Stimulated activated CD8-positive, alpha-beta memory T cell treated with anti-CD3 and anti-CD28 coated beads, Interleukin-15, amount 100 ng/mL, for 4 hours (primary cell): ENCODE results near the gene TICAM2.

Experiments used
- DNase-seq, 2 donors: peaks; one replicate each; pipeline ENCODE4 v3.0.0-alpha.2; 2020; ENCODE audit warnings: low read depth in 2 of 2

Gene TICAM2

GRCh38 chr5:115568668-115569067 is 33.6 kb downstream of the TICAM2 start:
- DNase-seq = no peak

GRCh38 chr5:115565233-115565632 is 37.0 kb downstream of the TICAM2 start:
- DNase-seq = no peak

GRCh38 chr5:115561176-115561575 is 41.1 kb downstream of the TICAM2 start:
- no peak for DNase-seq

- DNase-seq = no peak
Observed at GRCh38 chr5:115559524-115559923, 42.8 kb downstream of the TICAM2 start.

- DNase-seq = no peak
Observed at GRCh38 chr5:115558388-115558956, 43.8 kb downstream of the TICAM2 start.

- DNase-seq = no peak
Observed at GRCh38 chr5:115557667-115558387, 44.5 kb downstream of the TICAM2 start.

DNA sequence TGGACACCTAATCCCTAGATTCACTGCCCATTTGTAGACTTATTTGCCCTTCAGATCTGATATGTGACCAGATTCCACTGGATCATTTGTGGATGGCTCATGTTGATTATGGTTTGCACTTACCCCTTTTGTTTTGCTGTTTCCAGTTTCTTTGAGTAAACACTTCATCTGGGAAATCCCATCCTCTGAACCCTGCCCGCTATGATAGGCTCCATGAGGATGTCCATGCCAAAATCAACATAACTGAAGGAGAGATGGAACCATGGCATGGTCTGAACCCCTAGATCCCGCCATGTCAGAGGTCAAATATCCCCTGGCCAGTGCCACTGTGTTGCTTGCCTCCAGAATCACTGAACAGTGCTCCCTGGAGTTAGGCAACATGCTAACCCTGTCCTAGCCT is 46.0 kb downstream of the TICAM2 start:
- no peak for DNase-seq

DNA sequence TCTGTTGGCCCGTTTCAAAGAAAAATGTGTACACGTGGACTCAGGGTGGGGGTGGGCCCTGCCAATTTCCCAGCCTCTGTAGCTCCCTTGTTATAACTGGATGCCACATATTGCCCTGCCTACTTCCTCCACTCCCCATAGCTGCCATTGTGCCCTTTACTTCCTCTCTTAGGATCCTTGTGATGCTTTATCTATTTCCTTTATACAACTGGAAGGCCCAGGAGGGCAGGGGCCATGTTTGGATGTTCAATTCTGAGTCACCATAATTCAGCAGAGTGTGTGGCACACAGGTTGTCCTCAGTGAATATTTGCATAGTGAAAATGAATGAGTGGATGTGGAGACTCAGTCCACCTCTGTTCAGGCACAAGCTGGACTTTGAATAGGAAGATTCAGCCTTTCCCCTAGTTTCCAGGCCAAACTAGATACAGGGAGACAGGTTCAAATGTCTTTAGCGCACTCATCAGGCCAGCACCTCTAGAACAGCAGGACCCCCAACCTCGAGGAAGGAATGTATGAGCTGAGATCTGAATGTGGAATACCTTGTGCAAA is 47.1 kb downstream of the TICAM2 start:
- DNase-seq = no peak

GRCh38 chr5:115553082-115553481 is 49.2 kb downstream of the TICAM2 start:
- DNase-seq = no peak

DNA sequence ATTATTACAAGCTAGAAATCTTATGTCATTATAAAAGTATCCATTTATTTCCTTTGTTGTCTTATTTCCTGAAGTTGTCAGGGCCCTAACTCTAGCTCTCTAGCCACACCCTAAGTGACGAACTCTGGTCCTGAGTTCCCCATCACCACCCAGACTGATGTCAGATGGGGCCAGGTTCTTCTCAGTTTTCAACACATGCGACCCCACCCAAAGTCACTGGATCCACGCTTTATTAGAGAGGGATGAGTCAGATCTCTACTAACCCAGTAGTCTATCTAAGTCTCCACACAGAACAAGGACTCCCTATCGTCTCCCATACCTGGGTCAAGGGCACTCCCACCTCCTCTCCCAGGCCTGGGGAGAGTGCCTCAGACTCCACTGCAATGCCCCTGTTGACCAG is 50.9 kb downstream of the TICAM2 start:
- no peak for DNase-seq

- no peak for DNase-seq
Observed at GRCh38 chr5:115549154-115549553, 53.1 kb downstream of the TICAM2 start.

GRCh38 chr5:115548683-115549082 is 53.6 kb downstream of the TICAM2 start:
- no peak for DNase-seq

DNA sequence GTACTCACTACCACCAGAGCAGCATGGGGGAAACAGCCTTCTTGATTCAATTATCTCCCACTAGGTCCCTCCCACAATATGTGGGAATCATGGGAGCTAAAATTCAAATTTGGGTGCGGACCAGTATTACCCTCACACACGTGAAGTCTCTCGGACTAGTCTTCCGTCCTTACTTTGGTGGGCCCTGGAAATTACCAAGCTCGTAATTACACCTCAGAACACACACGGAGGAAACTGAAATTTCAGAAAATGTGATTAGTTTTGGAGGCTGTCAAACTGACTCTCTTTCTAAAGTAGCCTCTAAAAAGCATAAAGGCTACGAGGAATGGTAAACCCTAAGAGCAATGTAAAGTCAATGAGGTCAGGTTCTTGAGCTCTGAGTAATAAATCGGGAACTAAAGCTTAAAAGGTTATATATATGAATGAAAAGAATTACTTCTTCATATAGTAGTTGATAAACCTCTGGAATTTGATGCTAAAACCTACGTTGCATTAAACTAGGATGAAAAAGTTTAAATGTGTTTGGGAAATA is 56.9 kb downstream of the TICAM2 start:
- no peak for DNase-seq

GRCh38 chr5:115544436-115545350 is 57.6 kb downstream of the TICAM2 start, which contains the start of gene FEM1C:
Gene FEM1C, minus strand, starts transcription at chr5:115544775. Its CDS starts 1,282 bp downstream, at chr5:115543493.
- peak; percentile 94 to 95 for DNase-seq

DNA sequence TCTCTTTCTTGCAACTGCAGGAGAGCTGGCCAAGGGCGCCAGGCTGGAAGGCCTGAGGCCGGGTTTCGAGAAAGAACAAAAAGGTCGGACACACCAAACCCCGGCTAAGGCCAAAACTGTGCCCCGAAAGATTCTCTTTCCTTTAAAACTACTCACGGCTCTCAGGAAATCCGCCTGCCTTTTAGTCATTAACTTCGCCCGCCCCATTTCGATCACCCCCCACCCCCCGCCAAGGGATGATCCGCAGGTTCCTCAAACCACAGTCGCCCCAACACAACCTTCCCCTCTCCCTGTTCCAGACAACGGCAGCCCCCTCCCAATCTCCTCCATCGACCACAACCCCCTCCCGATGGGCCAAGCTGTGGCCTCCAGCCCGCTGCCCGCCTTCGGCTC is 58.2 kb downstream of the TICAM2 start:
- peak; percentile 26 for DNase-seq

- DNase-seq = peak in 1 of 2 donors; percentile 13
Observed at GRCh38 chr5:115543365-115544042, 58.8 kb downstream of the TICAM2 start.

DNA sequence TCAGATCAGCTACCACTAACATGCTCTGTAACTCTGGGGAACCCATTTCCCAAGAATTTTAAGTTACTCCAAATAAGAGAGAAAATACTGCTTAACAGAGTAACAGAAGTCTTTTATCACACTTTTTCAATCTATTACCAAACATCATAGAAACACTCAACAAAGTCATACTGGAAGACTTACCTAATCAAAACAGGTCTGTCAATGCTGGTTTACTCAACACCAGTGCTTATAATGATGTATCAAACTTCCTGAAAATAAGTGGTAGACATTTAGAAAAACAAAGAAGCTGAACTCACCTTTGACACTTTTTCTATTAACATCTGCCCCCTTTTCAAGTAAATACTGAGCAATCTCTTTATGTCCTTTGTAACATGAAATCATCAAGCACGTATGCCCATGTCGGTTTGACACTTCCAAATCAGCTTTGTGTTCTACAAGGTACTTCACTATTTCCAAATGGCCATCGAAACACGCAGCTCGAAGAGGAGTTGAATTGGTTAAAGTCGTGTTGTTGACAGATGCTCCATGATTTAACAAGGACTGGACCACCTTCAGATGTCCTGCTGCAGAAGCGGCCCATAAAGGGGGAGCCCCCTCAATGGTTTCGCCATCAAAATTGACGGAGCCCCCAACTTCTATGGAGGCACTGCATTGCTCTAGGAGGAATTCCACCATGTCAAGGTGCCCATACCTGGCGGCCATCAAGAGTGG is 59.5 kb downstream of the TICAM2 start:
- no peak for DNase-seq

- DNase-seq = no peak
Observed at GRCh38 chr5:115542086-115542485, 60.2 kb downstream of the TICAM2 start.

DNA sequence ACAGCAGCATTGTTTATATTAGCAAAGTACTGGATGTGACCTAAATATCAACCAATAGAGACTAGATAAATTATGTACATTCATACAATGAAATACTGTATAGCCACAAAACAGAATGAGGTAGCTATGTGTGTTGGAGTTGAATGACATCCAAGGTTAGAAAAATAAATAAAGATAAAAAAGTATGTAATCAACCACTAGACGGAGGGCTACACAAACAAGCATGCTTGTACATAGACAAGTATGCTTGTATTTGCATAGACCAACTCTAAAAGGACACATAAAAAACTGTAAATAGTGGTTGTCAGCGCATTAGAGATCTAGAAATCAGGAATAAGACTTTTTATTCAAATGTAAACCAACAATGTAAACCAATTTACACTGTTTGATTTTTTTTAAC is 60.7 kb downstream of the TICAM2 start:
- DNase-seq = no peak

DNA sequence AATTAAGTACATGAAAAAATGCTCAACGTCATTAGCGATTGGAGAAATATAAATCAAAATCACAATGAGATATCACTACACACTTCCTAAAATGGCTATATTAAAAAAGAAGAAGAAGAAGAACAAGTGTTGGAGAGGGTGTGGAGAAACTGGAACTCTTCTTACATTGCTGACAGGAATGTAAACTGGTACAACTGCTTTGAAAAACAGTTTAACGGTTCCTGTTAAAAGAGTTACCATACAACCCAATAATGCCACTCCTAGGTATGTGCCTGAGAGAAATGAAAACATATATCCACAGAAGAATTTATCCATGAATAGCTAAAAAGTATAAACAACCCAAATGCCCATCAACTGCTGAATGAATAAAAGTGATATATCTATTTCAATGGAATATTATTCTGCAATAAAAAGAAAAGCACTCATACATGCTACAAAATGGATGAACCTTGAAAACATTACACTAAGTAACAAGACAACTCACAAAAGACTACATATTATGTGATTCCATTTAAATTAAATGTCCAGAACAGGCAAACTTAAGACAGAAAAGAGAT is 66.7 kb downstream of the TICAM2 start:
- no peak for DNase-seq
